Measurements from ENCODE around the gene CFTR.

Gene CFTR

GRCh38 chr7:117639966-117640365, 160.1 kb downstream of the CFTR start:
- DNase-seq (ENCODE audit: low spot score): no peak
- TF ChIP-seq CTCF (IDR thresholded peaks at IDR 0.05; ENCODE audit: extremely low read depth, insufficient read depth, missing control alignments): no peak
- in situ Hi-C loops (cut with MboI; ENCODE audit: low pct_unique_long_range_greater_than_20kb, low sequenced_read_pairs, unreplicated experiment): no loop called here

GRCh38 chr7:117640465-117640864, 160.6 kb downstream of the CFTR start:
- in situ Hi-C loops (cut with MboI; ENCODE audit: low pct_unique_long_range_greater_than_20kb, low sequenced_read_pairs, unreplicated experiment): no loop called here
- no peak for DNase-seq (ENCODE audit: low spot score)
- TF ChIP-seq CTCF (IDR thresholded peaks at IDR 0.05; ENCODE audit: extremely low read depth, insufficient read depth, missing control alignments): no peak

- no peak for TF ChIP-seq CTCF (IDR thresholded peaks at IDR 0.05; ENCODE audit: extremely low read depth, insufficient read depth, missing control alignments)
- in situ Hi-C loops (cut with MboI; ENCODE audit: low pct_unique_long_range_greater_than_20kb, low sequenced_read_pairs, unreplicated experiment): no loop called here
- no peak for DNase-seq (ENCODE audit: low spot score)
These were observed 165.8 kb downstream of the CFTR start for GRCh38 chr7:117645481-117646165.

GRCh38 chr7:117648203-117648866, 168.5 kb downstream of the CFTR start:
- TF ChIP-seq CTCF (IDR thresholded peaks at IDR 0.05; ENCODE audit: extremely low read depth, insufficient read depth, missing control alignments): no peak
- in situ Hi-C loops (cut with MboI; ENCODE audit: low pct_unique_long_range_greater_than_20kb, low sequenced_read_pairs, unreplicated experiment): no loop called here
- DNase-seq (ENCODE audit: low spot score): no peak

GRCh38 chr7:117652943-117653680, 173.3 kb downstream of the CFTR start:
- no peak for DNase-seq (ENCODE audit: low spot score)
- in situ Hi-C loops (cut with MboI; ENCODE audit: low pct_unique_long_range_greater_than_20kb, low sequenced_read_pairs, unreplicated experiment): no loop called here
- TF ChIP-seq CTCF (IDR thresholded peaks at IDR 0.05; ENCODE audit: extremely low read depth, insufficient read depth, missing control alignments): no peak

- no peak for TF ChIP-seq CTCF (IDR thresholded peaks at IDR 0.05; ENCODE audit: extremely low read depth, insufficient read depth, missing control alignments)
- in situ Hi-C loops (cut with MboI; ENCODE audit: low pct_unique_long_range_greater_than_20kb, low sequenced_read_pairs, unreplicated experiment): no loop called here
- DNase-seq (ENCODE audit: low spot score): no peak
These were observed 175.0 kb downstream of the CFTR start for GRCh38 chr7:117654780-117655179.
